ENCODE measurements around the gene LRIF1.

The LRIF1 gene

DNA sequence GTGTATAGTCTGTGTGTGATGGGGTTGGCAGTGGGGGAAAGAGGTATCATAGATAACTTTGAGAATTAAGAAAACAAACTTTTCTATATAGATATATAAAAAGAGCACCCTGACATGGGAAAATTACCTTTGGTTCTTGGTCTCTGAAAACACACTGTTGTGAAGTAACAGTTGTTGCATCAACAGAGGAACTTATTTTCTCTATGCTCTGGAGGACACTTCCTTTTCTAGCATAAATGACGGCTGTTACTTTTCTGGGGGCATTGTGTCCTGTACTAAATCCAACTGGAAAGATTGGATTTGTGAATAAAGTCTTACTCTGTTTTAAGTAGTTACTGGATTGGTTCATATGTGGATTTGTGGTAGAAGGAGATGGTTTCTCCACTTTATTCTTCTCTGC is 12.6 kb downstream of the LRIF1 start:
- peaks cover 83% of the 10 kb centered on the region for H3K36me3 ChIP-seq (ENCODE audit: insufficient read depth, low read length)

DNA sequence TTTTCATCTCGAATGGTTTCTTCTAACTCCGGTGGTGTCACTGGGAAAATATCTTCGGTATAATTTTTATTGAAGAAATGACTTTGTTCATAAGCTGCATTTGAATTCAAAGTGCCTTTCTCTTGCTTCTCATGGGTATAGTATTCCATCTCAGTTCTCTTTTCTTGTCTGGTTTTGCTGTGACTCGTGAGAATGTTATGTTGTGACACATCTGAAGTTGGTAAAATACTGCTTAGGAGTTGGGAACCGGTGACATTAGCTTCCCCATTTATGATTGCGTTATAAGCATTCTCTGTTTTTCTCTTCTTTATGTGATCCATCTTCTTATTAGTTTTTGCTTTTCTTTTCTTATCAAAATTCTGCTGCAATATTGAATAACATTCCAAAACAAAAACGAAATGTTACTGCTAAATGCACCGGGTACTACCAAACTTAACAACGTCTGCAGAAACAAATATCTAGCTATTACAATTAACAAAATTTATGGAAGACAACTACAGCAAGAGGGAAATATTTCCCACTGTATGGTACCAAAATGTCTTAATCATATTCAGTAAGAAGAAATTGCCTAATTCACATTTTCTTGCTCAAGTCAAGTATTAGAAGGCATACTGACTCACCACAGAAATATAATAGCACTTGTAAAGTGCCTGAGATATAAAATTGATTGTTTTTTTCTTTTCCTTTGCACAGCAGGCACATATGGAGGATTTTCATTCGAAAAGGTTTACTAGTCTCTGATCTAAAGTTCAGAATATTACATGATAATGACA is 15.5 kb downstream of the LRIF1 start:
- no peak for ATAC-seq (ENCODE audit: insufficient read depth, low read depth)
- Histone ChIP-seq H4K20me1 (ENCODE audit: insufficient read depth, low read length) (peaks cover 6% of the 10 kb centered on the region; the same call in 1 of the 2 replicates), H3K27ac (ENCODE audit: low read length) (no peak overlapping the region)

More for the DNA sequence above, 12.6 kb downstream of the LRIF1 start:
- Histone ChIP-seq H3K27me3 (ENCODE audit: insufficient read depth, low read length, poor library complexity) (no peaks in the 10 kb centered on the region), H4K20me1 (ENCODE audit: insufficient read depth, low read length) (peaks cover 28% of the 10 kb centered on the region; the same call in 1 of the 2 replicates), H3K4me1 (ENCODE audit: insufficient read depth, low read length) (0 out of 2 replicates have a peak, but pooled peaks cover under 1% of the 10 kb centered on the region), H3K9me3 (ENCODE audit: insufficient read depth, low read length, severe bottlenecking) (no peaks in the 10 kb centered on the region), H3K4me3 (ENCODE audit: low read depth in 1 of 2, low read length in 2 of 2) (no peak overlapping the region), H3K79me2 (ENCODE audit: insufficient read depth, low read length) (peaks cover 44% of the 10 kb centered on the region), H3K9ac (ENCODE audit: low read depth, low read length) (no peak overlapping the region), H3K4me2 (ENCODE audit: insufficient read depth, low read length) (no peak overlapping the region), H2AFZ (ENCODE audit: low read depth, low read length) (no peak overlapping the region), H3K27ac (ENCODE audit: low read length) (no peak overlapping the region)
- DNase-seq (no peak), ATAC-seq (ENCODE audit: insufficient read depth, low read depth) (no peak)
- no peak for TF ChIP-seq EZH2 (IDR thresholded peaks at IDR 0.05; ENCODE audit: borderline replicate concordance, low read depth, low read length, severe bottlenecking)
- no peak for TF ChIP-seq CTCF (IDR thresholded peaks at IDR 0.05; ENCODE audit: borderline replicate concordance, extremely low read depth, low read length, poor library complexity, severe bottlenecking)

DNA sequence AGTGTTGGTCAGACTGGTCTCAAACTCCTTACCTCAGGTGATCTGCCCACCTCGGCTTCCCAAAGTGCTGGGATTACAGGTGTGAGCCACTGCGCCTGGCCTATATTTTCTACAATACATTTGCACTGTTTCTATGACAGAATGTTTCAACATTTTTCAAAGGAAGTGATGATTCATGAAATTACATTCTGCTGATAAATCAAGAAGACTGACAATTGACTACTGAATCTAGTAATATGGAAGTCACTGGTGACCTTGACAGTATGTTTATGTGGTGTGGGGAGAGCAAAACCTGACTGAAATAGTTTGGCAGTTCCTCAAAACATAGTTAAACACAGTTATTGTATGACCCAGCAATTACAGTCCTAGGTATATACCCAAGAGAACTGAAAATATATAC is 18.1 kb downstream of the LRIF1 start:
- Histone ChIP-seq H2AFZ (ENCODE audit: low read depth, low read length) (no peak overlapping the region), H3K9me3 (ENCODE audit: insufficient read depth, low read length, severe bottlenecking) (no peaks in the 10 kb centered on the region), H3K4me1 (ENCODE audit: insufficient read depth, low read length) (no peaks in the 10 kb centered on the region), H3K9ac (ENCODE audit: low read depth, low read length) (no peak overlapping the region), H3K4me3 (ENCODE audit: low read depth in 1 of 2, low read length in 2 of 2) (no peak overlapping the region), H3K27ac (ENCODE audit: low read length) (no peak overlapping the region), H3K27me3 (ENCODE audit: insufficient read depth, low read length, poor library complexity) (no peaks in the 10 kb centered on the region), H3K79me2 (ENCODE audit: insufficient read depth, low read length) (no peaks in the 10 kb centered on the region), H3K4me2 (ENCODE audit: insufficient read depth, low read length) (no peak overlapping the region), H4K20me1 (ENCODE audit: insufficient read depth, low read length) (peaks cover 3% of the 10 kb centered on the region; the same call in 1 of the 2 replicates), H3K36me3 (ENCODE audit: insufficient read depth, low read length) (peaks cover 47% of the 10 kb centered on the region)
- TF ChIP-seq CTCF (IDR thresholded peaks at IDR 0.05; ENCODE audit: borderline replicate concordance, extremely low read depth, low read length, poor library complexity, severe bottlenecking) (no peak), EZH2 (IDR thresholded peaks at IDR 0.05; ENCODE audit: borderline replicate concordance, low read depth, low read length, severe bottlenecking) (no peak)
- ATAC-seq (ENCODE audit: insufficient read depth, low read depth) (no peak), DNase-seq (no peak)

More for the DNA sequence above, 15.5 kb downstream of the LRIF1 start:
- no peak for TF ChIP-seq EZH2 (IDR thresholded peaks at IDR 0.05; ENCODE audit: borderline replicate concordance, low read depth, low read length, severe bottlenecking)
- no peak for TF ChIP-seq CTCF (IDR thresholded peaks at IDR 0.05; ENCODE audit: borderline replicate concordance, extremely low read depth, low read length, poor library complexity, severe bottlenecking)
- no peak for DNase-seq
- no peaks in the 10 kb centered on the region for H3K9me3 ChIP-seq (ENCODE audit: insufficient read depth, low read length, severe bottlenecking)
- no peaks in the 10 kb centered on the region for H3K4me1 ChIP-seq (ENCODE audit: insufficient read depth, low read length)
- no peaks in the 10 kb centered on the region for H3K27me3 ChIP-seq (ENCODE audit: insufficient read depth, low read length, poor library complexity)
- no peak overlapping the region for H3K4me3 ChIP-seq (ENCODE audit: low read depth in 1 of 2, low read length in 2 of 2)
- no peak overlapping the region for H3K4me2 ChIP-seq (ENCODE audit: insufficient read depth, low read length)
- H3K9ac ChIP-seq (ENCODE audit: low read depth, low read length): no peak overlapping the region
- H3K36me3 ChIP-seq (ENCODE audit: insufficient read depth, low read length): peaks cover 71% of the 10 kb centered on the region
- H2AFZ ChIP-seq (ENCODE audit: low read depth, low read length): no peak overlapping the region
- peaks cover 15% of the 10 kb centered on the region for H3K79me2 ChIP-seq (ENCODE audit: insufficient read depth, low read length)

Data from DND-41 (cell line).